HG03060 (cell line): ENCODE measurements around the gene SPARC.
"Not testable (repeated sequence)": the region's sequence is repeated elsewhere in the genome, so short reads cannot be mapped to it uniquely, and the experiment has no call there.

ENCODE experiments used
- ATAC-seq: cut with Tn5 transposase; IDR thresholded peaks from one replicate; pipeline ENCODE4 v1.9.1; 2021; ENCODE audit warnings: low read depth, moderate number of reproducible peaks; ENCODE audit not compliant: unreplicated experiment

Gene SPARC

GRCh38 chr5:151703227-151703626, 16.5 kb upstream of the SPARC start:
- peak; percentile 90 for ATAC-seq

GRCh38 chr5:151700820-151701219, 14.1 kb upstream of the SPARC start:
- ATAC-seq, result no peak

DNA sequence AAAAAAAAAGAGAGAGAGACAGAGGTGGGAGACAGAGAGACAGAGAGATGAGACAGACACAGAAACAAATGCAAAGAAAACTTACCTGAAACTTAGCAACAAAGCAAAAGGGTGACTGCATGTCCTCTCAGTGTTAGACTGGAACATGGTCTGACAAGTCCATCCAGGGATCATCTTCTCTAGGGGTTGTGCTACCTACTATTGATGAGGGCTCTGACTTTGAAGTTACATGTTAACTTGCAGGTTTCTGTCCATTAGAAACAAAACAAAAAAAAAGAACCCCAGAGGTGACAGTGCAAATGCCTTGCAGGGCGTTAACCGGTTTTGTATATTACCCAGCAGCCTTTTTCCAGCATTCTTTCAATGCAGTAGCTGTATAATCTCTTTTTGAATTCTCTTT, 13.6 kb upstream of the SPARC start:
- ATAC-seq, result no peak

GRCh38 chr5:151699071-151699901, 12.6 kb upstream of the SPARC start:
- ATAC-seq, result no peak

DNA sequence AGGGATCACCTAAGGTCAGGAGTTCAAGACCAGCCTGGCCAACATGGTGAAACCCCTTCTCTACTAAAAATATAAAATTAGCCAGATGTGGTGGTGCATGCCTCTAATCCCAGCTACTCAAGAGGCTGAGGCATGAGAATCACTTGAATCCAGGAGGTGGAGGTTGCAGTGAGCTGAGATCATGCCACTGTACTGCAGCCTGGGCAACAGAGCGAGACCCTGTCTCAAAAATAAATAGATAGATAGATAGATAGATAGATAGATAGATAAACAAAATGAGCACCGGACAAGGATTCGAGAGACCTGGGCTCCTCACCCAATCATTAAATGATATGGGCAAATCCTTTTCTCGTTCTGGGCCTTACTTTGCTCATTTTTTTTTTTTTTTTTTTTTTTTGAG, 11.4 kb upstream of the SPARC start:
- ATAC-seq, result not testable (repeated sequence)

- ATAC-seq, result no peak
Observed at GRCh38 chr5:151697452-151697851, 10.7 kb upstream of the SPARC start.

DNA sequence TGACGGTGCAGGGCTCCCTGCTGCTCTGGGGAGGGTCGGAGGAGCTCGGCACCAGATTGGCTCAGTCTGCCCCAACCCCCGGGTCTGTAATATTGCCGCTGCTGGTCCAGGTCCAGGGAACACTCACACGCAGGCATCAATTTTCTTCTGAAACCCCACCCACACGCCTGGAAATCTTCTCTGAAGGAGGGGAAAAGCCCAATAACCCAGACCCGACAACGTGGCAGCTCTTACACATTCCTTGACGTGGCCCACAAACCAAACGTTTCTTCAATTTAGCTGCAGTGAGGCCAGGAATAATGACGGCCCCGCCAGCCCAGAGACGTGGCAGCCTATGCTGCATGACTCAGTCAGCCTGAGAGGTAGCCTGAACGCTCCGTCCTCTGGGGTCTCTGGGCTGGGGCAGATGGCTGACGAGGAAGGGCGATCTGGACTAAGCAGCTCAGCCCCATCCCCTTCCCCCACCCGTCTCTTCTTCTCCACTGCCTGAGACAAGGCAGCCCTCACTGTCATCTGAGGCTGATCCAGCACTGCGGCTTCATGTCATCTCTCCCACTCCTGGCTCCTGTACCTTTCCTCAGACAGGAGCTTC, 9.9 kb upstream of the SPARC start:
- ATAC-seq, result no peak

- ATAC-seq, result no peak
Observed at GRCh38 chr5:151695464-151695863, 8.7 kb upstream of the SPARC start.

DNA sequence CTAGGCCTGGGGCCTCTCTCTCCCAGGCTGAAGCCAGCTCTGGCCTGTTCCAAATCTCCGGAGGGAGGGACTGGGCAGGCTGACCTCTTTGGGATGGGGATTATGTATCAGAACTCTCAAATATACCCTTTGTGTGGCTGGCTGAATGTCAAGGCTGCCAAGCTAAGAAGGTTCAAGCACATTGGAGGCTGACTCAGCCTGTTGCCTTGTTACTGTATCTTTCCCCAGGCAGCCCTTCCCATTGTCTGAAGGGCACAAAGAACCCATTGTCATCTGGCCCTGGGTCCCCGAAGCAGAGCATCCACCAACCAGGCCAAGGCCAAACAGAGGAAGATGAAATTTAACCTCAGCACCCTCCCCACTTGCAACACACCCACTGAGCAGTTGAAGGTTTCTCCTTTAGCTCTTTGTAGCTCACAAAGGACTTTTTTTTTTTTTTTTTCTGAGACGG, 7.3 kb upstream of the SPARC start:
- ATAC-seq, result no peak

GRCh38 chr5:151692312-151692711, 5.6 kb upstream of the SPARC start:
- no peak for ATAC-seq

GRCh38 chr5:151691706-151692105, 5.0 kb upstream of the SPARC start:
- no peak for ATAC-seq

DNA sequence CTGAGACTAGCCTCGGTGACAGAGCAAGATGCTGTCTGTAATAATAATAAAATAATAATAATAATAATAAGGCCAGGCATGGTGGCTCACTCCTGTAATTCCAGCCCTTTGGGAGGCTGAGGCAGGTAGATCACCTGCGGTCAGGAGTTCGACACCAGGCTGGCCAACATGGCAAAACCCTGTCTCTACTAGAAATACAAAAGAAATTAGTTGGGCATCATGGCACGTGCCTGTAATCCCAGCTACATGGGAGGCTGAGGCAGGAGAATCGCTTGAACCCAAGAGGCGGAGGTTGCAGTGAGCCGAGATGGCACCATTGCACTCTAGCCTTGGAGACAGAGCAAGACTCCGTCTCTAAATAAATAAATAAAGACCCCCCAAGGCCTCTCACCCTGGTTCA, 2.9 kb upstream of the SPARC start:
- ATAC-seq, result not testable (repeated sequence)

DNA sequence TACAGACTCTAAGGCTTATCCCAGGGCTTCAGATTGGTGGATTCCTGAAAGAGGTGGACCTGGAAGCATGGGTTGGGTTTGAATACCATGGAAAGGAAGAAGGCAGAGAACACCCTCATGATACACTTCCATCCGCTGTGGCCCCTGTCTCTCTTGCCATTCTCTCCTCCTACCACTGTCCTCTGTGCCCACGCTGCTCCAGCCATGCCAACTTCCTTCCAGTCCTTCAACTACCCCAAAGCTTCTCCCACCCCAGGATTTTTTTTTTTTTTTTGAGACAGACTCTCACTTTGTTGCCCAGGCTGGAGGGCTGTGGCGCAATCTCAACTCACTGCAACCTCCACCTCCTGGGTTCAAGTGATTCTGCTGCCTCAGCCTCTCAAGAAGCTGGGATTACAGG, 1.7 kb upstream of the SPARC start:
- no peak for ATAC-seq

DNA sequence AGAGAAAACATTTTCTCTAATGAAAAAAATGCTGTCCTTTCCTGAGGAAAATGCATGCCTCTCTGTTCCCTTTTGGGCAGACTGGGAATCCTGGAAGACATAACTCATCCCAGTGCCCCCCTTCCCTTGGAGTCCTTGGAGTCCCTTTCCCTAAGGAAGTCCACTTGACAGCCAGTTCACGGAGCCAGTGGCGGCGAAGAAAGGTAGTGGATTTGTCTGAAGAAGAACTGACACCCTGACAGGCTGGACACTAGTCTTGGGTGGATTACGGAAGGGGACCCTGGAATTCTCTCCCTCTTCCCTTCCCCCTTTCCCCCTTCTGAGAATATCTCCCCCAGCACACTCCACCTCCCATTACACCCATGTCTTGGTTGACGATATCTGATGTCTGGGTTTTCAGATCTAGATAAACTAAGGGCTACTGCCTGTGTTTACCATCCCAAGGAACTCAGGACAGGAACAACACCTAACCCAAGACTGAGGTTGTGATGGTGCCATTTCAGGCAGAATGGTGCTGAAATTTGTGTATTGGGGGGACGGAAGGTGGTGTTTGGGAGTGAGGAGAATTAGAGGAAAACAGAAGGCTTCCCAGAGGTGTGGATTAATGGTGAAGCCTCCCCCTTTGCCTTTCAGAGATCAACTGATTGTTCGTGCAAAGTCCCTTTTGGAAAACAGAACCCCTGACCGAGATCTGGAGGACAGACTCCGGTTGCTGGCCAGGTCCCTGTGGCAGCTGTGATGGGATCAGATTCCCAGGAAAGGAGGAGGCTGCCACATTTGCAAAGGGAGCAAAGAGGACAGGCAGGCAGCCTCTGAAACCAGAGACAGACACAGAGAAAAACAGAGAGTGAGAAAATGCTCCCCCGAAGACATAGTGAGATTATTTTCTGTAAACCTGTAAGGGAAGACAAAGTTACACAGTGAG, 704 bp downstream of the SPARC start:
- no peak for ATAC-seq

DNA sequence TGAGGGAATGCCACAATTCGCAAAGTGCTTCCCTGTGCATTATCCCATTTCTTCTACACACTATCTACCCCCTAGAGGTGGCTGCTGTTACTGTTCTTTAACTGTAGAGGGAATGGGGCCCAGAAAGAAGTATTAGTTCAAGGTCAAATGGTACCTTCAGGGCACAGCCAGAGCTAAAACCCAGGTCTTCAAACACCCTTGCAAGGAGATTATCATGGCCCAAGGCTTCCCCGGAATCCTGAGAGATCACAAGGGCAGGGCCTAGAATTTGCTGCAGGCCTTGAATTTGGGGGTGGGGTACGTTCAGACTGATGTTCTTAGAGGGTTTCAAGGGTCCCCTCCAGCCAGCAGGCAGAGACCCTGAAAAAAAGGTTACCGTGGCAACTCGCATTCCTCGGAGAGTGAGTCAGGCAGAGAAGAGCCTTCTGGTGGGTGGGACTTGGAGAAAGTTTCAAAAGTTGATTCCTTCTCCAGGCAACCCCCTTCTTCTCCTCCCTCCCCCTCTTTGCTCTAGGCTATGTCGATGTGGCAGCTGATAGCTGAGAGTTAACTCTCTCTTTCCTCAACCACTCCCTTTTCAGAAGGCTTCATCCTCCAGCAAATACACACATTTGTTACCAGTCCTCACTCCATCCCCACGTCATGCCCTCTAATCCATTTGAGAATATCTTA, 1.9 kb downstream of the SPARC start:
- no peak for ATAC-seq

DNA sequence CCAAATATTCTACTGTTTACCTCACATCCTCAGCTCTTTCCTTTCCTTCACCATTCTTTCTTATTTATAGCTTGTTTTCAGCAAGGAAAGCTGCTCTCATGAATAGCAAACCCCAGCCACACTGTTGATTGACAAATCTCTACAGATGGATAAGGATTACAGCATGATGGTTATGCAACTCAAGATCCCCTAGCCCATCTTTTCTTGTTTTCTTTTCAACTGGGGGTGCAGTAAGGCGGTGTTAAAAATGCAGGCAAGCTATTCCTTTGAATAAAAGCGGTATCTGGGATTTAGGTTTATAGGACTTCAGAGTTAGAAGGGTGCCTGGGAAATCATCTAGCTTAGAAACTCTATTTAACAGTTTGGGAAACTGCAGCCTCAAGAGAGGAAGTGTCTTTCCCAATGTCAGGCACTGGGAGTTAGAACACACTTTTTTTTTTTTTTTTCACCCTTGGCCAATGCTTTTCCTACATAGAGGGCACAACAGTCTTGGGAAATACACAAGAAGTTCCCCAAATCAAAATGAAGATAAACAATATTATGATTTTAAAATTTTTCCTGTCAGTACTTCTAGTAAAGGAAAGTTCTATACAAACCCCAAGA, 2.6 kb downstream of the SPARC start:
- ATAC-seq, result no peak

- ATAC-seq, result no peak
Observed at GRCh38 chr5:151683444-151683843, 3.3 kb downstream of the SPARC start.

DNA sequence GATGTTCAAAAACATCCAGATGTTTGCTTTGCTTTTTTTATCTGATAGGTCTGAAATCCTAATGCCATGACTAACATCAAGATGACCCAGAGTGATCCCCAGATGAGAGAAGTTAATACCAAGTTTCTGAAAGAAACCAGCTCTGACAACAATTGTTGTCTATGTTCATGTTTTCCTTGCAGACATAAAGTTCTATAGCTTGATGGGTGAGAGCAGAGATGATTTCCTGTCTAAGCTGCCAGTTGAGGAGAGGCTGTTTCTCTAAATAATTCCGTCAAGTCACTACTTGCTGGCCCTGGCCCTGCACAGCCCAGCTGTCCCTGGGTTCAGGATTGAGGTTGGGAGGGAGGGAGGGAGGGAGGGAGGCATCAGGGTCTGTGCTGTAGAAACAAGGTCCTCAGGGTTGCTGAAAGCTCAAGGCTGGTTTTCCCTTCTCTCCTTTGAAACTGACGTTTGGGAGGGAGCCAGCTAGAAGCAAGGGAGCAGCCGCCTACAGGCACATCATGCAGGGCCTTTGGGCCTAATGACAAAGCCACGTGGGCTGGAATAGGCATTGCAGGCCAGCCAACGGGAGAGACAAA, 3.9 kb downstream of the SPARC start:
- ATAC-seq, result no peak

DNA sequence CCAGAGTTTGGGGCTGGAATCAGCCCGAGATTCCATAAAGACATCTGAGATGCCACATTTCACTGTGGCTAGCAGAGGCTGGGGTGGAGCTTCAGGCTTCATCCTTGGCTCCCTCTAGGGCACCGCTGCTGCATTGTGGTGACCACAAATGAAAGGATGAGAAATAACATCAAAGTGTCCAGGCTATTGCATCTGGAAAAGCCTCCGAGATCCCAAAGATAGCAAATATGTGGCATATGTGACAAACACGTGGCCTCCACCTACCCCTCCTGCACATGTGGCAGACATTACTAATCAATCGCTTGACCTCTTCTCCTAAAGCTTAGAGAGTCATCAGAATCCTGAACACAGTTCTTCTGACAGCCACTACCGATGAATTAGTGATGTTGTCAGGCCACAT, 4.5 kb downstream of the SPARC start:
- ATAC-seq, result no peak

- no peak for ATAC-seq
Observed at GRCh38 chr5:151680944-151681427, 5.7 kb downstream of the SPARC start.
